HepG2 (cell line): ENCODE data around the gene SLC27A1. TPM values are rescaled to one million over a fixed set of nuclear protein-coding genes. Genes with fewer than 3 reads are reported as not detected.

Experiments
- ELF3 ChIP-seq: IDR thresholded peaks from 2 replicates; pipeline ENCODE4 v1.6.1; 2016; ENCODE audit warnings: missing genetic modification reagents, missing compliant biosample characterization
- ERF ChIP-seq: IDR thresholded peaks from 2 replicates; pipeline ENCODE4 v1.6.1; 2018; ENCODE audit warnings: missing biosample characterization, missing genetic modification reagents
- HDAC2 ChIP-seq: sonication (generic); formaldehyde crosslinking; IDR thresholded peaks from 2 replicates; pipeline ENCODE4 v1.4.0; 2020; ENCODE audit warnings: missing genetic modification reagents
- HMGA1 ChIP-seq: sonication (generic); formaldehyde crosslinking; conservative IDR thresholded peaks from 2 replicates; pipeline ENCODE4 v1.4.0; 2020; ENCODE audit warnings: missing genetic modification reagents
- JARID2 ChIP-seq: sonication (generic); formaldehyde crosslinking; IDR thresholded peaks from 2 replicates; pipeline ENCODE4 v1.8.1; 2023; ENCODE audit warnings: missing genetic modification reagents, inconsistent platforms; ENCODE audit not compliant: insufficient replicate concordance
- MATR3 ChIP-seq: sonication (generic); formaldehyde crosslinking; IDR thresholded peaks from 2 replicates; pipeline ENCODE4 v1.4.0; 2020; ENCODE audit warnings: missing genetic modification reagents
- MIER2 ChIP-seq: IDR thresholded peaks from 2 replicates; pipeline ENCODE4 v1.6.1; 2016; ENCODE audit warnings: missing biosample characterization, missing genetic modification reagents
- MIER3 ChIP-seq: IDR thresholded peaks from 2 replicates; pipeline ENCODE4 v1.6.1; 2016; ENCODE audit warnings: missing compliant biosample characterization, borderline replicate concordance
- MXI1 ChIP-seq: IDR thresholded peaks from 3 replicates; pipeline ENCODE4 v1.6.1; 2012; ENCODE audit warnings: low read depth, low read length, inconsistent platforms, borderline replicate concordance
- NFKB2 ChIP-seq: sonication (generic); formaldehyde crosslinking; IDR thresholded peaks from 2 replicates; pipeline ENCODE4 v1.4.0; 2020; ENCODE audit warnings: missing genetic modification reagents, borderline replicate concordance
- SETDB1 ChIP-seq: sonication (generic); formaldehyde crosslinking; IDR thresholded peaks from 2 replicates; pipeline ENCODE4 v1.5.1; 2020; ENCODE audit warnings: missing genetic modification reagents, mild to moderate bottlenecking, borderline replicate concordance
- SIX1 ChIP-seq: sonication (generic); formaldehyde crosslinking; IDR thresholded peaks from 2 replicates; pipeline ENCODE4 v1.4.0; 2020; ENCODE audit warnings: missing genetic modification reagents, borderline replicate concordance
- SP4 ChIP-seq: sonication (generic); formaldehyde crosslinking; IDR thresholded peaks from 2 replicates; pipeline ENCODE4 v1.8.1; 2023; ENCODE audit warnings: mild to moderate bottlenecking, missing genetic modification reagents
- TBX2 ChIP-seq: sonication (generic); formaldehyde crosslinking; IDR thresholded peaks from 2 replicates; pipeline ENCODE4 v1.5.0; 2020; ENCODE audit warnings: missing genetic modification reagents, mild to moderate bottlenecking, borderline replicate concordance
- TCF7 ChIP-seq: sonication (generic); IDR thresholded peaks from 2 replicates; pipeline ENCODE4 v1.6.1; 2016; ENCODE audit warnings: antibody characterized with exemption, low read depth
- TEAD3 ChIP-seq: optimal IDR thresholded peaks from 2 replicates; pipeline ENCODE3; 2016; ENCODE audit warnings: borderline replicate concordance
- THAP11 ChIP-seq: IDR thresholded peaks from 2 replicates; pipeline ENCODE4 v1.6.1; 2016; ENCODE audit warnings: missing biosample characterization, missing genetic modification reagents
- ZNF264 ChIP-seq: sonication (generic); formaldehyde crosslinking; IDR thresholded peaks from 2 replicates; pipeline ENCODE4 v1.4.0; 2020; ENCODE audit warnings: missing genetic modification reagents
- ZNF383 ChIP-seq: sonication (generic); formaldehyde crosslinking; IDR thresholded peaks from 2 replicates; pipeline ENCODE4 v1.4.0; 2020; ENCODE audit warnings: missing genetic modification reagents, mild to moderate bottlenecking, borderline replicate concordance
- ZNF484 ChIP-seq: sonication (generic); formaldehyde crosslinking; IDR thresholded peaks from 2 replicates; pipeline ENCODE4 v1.5.1; 2020; ENCODE audit warnings: mild to moderate bottlenecking, low read depth, missing genetic modification reagents, borderline replicate concordance
- ZNF709 ChIP-seq: sonication (generic); formaldehyde crosslinking; IDR thresholded peaks from 2 replicates; pipeline ENCODE4 v1.5.0; 2020; ENCODE audit warnings: mild to moderate bottlenecking, missing genetic modification reagents
- polyA plus RNA-seq, 8 experiments: library from polyadenylated mRNA; depleted of rRNA in 3 of 8; stranded (reverse) in 7 of 8; unstranded in 1 of 8; fragments of >200 nt; fragmentation: Illumina TruSeq in 4 of 8; extraction: Trizol in 4 of 8; gene quantifications; 2 replicates each; pipeline versions ENCODE4 v1.2.1 to v1.2.3, GENCODE V29; 2011 to 2016; ENCODE audit warnings: low read depth in 4 of 8, missing spikeins in 1 of 8, mixed read lengths in 1 of 8; ENCODE audit not compliant: insufficient read depth in 1 of 8
- total RNA-seq, 5 experiments: library from RNA; depleted of rRNA; stranded (reverse); fragments of >200 nt; fragmentation: Illumina TruSeq; extraction: Trizol; gene quantifications; 2 replicates each; pipeline ENCODE4 v1.2.3, GENCODE V29; 2016; ENCODE audit warnings: low read depth in 1 of 5
- TF ChIP-seq, protein P1 (sequence below): IDR thresholded peaks from 2 replicates; pipeline ENCODE4 v1.6.1; 2016
- TF ChIP-seq, protein P2 (sequence below): sonication (generic); formaldehyde crosslinking; IDR thresholded peaks from 2 replicates; pipeline ENCODE4 v1.9.0; 2021; ENCODE audit warnings: missing genetic modification reagents, borderline replicate concordance
- TF ChIP-seq, protein P3 (sequence below): sonication (generic); formaldehyde crosslinking; IDR thresholded peaks from 2 replicates; pipeline ENCODE4 v1.8.0; 2022; ENCODE audit warnings: mild to moderate bottlenecking, missing genetic modification reagents
- TF ChIP-seq, protein P4 (sequence below): sonication (generic); formaldehyde crosslinking; IDR thresholded peaks from 2 replicates; pipeline ENCODE4; 2020; ENCODE audit warnings: missing genetic modification reagents, mild to moderate bottlenecking, borderline replicate concordance

The SLC27A1 gene
- total and polyA plus RNA-seq, 2 of the 13 experiments (the other 11 are each of a cell fraction or from before 2014, with no cell fraction given) = 4.1 to 8.8 TPM

DNA sequence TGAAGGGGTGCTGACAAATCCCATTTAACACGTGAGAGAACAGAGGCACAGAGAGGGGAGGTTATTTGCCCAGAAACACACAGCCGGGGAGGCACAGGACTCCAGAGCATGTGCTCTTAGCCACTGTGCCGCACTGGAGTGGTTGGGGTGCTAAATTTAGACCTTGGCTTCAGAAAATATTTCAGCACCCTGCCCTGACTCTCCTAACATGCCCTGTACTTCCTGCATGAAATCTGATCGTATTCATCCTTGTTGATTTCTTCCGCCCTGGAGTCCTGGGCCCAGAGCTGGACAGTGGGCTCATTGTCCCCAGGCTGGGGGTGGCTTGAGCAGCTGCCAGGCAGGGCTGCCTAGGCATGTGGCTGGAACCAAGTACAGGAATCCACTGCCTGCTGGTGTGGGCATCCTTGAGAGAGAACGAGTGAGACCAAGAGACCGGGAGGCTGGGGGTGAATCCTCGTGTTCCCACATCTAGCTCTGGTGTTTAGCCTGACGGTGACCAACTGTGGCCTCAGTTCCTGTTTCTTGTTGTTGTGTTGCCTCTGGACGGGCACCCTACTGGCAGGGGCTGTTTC lies 5.3 kb downstream of the SLC27A1 start (continued):
- peak; percentile 99 for TF ChIP-seq SIX1
- no peak for TF ChIP-seq JARID2 (CRISPR knock-in tag)
- TF ChIP-seq TCF7 = peak; percentile 62; the same call in 1 of the 2 replicates
- no peak for TF ChIP-seq HMGA1
- TF ChIP-seq ERF = peak; percentile 87
- TF ChIP-seq TBX2 (CRISPR knock-in tag) = peak; percentile 79; the same call in 1 of the 2 replicates
- peak; percentile 67; the same call in 1 of the 2 replicates for TF ChIP-seq SP4
- peak; percentile 81 for TF ChIP-seq TEAD3 (CRISPR knock-in tag)
- TF ChIP-seq, protein P1, sequence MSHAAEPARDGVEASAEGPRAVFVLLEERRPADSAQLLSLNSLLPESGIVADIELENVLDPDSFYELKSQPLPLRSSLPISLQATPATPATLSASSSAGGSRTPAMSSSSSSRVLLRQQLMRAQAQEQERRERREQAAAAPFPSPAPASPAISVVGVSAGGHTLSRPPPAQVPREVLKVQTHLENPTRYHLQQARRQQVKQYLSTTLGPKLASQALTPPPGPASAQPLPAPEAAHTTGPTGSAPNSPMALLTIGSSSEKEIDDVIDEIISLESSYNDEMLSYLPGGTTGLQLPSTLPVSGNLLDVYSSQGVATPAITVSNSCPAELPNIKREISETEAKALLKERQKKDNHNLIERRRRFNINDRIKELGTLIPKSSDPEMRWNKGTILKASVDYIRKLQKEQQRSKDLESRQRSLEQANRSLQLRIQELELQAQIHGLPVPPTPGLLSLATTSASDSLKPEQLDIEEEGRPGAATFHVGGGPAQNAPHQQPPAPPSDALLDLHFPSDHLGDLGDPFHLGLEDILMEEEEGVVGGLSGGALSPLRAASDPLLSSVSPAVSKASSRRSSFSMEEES (CRISPR knock-in tag) = peak; percentile 25; the same call in 1 of the 2 replicates
- TF ChIP-seq MXI1 = peak; percentile 49; the same call in 1 of the 3 replicates
- no peak for TF ChIP-seq ZNF484 (CRISPR knock-in tag)
- TF ChIP-seq MIER2 = no peak
- TF ChIP-seq MATR3 = no peak
- TF ChIP-seq THAP11 = 0 out of 2 replicates have a peak, but pooled peaks have one; percentile 14
- no peak for TF ChIP-seq ZNF709 (CRISPR knock-in tag)
- TF ChIP-seq, protein P2, sequence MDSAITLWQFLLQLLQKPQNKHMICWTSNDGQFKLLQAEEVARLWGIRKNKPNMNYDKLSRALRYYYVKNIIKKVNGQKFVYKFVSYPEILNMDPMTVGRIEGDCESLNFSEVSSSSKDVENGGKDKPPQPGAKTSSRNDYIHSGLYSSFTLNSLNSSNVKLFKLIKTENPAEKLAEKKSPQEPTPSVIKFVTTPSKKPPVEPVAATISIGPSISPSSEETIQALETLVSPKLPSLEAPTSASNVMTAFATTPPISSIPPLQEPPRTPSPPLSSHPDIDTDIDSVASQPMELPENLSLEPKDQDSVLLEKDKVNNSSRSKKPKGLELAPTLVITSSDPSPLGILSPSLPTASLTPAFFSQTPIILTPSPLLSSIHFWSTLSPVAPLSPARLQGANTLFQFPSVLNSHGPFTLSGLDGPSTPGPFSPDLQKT (CRISPR knock-in tag) = no peak
- TF ChIP-seq, protein P3, sequence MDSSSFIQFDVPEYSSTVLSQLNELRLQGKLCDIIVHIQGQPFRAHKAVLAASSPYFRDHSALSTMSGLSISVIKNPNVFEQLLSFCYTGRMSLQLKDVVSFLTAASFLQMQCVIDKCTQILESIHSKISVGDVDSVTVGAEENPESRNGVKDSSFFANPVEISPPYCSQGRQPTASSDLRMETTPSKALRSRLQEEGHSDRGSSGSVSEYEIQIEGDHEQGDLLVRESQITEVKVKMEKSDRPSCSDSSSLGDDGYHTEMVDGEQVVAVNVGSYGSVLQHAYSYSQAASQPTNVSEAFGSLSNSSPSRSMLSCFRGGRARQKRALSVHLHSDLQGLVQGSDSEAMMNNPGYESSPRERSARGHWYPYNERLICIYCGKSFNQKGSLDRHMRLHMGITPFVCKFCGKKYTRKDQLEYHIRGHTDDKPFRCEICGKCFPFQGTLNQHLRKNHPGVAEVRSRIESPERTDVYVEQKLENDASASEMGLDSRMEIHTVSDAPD (CRISPR knock-in tag) = 0 out of 2 replicates have a peak, but pooled peaks have one; percentile 29
- TF ChIP-seq SETDB1 (CRISPR knock-in tag) = no peak
- no peak for TF ChIP-seq NFKB2 (CRISPR knock-in tag)
- peak; percentile 43; the same call in 1 of the 2 replicates for TF ChIP-seq HDAC2 (CRISPR knock-in tag)
- TF ChIP-seq ELF3 = peak; percentile 94
- TF ChIP-seq, protein P4, sequence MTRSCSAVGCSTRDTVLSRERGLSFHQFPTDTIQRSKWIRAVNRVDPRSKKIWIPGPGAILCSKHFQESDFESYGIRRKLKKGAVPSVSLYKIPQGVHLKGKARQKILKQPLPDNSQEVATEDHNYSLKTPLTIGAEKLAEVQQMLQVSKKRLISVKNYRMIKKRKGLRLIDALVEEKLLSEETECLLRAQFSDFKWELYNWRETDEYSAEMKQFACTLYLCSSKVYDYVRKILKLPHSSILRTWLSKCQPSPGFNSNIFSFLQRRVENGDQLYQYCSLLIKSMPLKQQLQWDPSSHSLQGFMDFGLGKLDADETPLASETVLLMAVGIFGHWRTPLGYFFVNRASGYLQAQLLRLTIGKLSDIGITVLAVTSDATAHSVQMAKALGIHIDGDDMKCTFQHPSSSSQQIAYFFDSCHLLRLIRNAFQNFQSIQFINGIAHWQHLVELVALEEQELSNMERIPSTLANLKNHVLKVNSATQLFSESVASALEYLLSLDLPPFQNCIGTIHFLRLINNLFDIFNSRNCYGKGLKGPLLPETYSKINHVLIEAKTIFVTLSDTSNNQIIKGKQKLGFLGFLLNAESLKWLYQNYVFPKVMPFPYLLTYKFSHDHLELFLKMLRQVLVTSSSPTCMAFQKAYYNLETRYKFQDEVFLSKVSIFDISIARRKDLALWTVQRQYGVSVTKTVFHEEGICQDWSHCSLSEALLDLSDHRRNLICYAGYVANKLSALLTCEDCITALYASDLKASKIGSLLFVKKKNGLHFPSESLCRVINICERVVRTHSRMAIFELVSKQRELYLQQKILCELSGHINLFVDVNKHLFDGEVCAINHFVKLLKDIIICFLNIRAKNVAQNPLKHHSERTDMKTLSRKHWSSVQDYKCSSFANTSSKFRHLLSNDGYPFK (CRISPR knock-in tag) = peak; percentile 33; the same call in 1 of the 2 replicates
- 0 out of 2 replicates have a peak, but pooled peaks have one; percentile 27 for TF ChIP-seq ZNF264 (CRISPR knock-in tag)
- peak; percentile 42; the same call in 1 of the 2 replicates for TF ChIP-seq MIER3
- TF ChIP-seq ZNF383 = no peak
